H4 (cell line): ENCODE data around the gene C16orf74. TPM values are rescaled to one million over a fixed set of nuclear protein-coding genes. Genes with fewer than 3 reads are reported as not detected.

Experiments
- DNase-seq: peaks from one replicate; pipeline ENCODE4 v3.0.0-alpha.2; 2015; ENCODE audit warnings: low spot score
- total RNA-seq: library from RNA; depleted of rRNA; stranded (reverse); fragments of >200 nt; shearing (Covaris generic); gene quantifications from 2 replicates; pipeline ENCODE4 v1.2.3, GENCODE V29; 2014

C16orf74 gene
- total RNA-seq, 1 experiment from 2014 or later = 5.8 TPM

DNA sequence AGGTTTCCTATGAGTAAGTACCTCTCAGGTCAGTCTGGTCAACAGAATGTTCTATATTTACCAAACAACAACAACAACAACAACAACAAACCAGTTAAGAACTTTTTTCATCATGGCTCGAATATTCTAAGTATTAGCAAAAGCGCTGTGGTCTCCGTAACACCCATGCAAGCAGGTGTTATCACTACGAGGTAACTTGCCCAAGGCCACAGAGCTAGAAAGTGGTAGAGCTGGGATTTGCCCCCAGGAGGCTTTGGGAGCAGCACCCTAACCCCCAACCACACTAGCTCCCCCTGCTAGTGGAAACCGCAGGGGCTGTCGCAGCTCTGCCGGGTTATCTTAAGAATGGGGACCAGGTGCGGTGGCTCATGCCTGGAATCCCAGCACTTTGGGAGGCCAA lies 23.9 kb upstream of the C16orf74 start:
- DNase-seq = no peak

DNA sequence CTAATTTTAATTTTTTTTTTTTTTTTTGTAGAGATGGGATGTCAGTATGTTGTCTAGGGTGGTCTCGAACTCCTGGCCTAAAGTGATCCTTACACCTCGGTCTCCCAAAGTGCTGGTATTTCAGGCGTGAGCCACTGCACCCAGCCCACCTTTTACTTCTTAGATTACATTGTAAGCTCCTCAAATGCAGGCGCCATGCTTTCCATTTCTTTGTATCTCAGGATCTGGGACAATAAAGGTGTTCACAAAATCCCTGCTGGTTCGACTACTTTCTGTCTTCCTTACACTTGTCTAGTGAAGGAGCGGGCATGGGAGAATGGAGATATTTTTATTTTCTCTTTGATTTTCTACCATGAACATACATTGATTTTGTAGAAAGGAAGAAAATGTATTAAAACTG lies 23.2 kb upstream of the C16orf74 start:
- no peak for DNase-seq

DNA sequence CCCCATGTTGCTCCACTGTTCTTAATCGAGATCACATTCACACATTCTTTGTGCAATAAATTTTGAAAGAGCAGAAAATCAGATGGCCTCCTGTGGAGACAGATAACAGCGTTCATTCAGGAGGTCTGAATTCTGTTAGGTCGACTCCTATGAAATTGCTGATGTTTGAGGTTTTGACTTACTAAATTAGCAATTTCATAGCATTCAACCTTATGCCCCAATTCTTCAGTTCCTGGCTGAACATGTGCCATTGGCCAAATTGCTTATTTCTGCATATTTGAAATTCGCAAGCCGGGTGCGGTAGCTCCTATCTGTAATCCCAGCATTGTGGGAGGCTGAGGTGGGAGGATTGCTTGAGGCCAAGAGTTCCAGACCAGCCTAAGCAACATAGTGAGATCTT lies 22.1 kb upstream of the C16orf74 start:
- no peak for DNase-seq

DNA sequence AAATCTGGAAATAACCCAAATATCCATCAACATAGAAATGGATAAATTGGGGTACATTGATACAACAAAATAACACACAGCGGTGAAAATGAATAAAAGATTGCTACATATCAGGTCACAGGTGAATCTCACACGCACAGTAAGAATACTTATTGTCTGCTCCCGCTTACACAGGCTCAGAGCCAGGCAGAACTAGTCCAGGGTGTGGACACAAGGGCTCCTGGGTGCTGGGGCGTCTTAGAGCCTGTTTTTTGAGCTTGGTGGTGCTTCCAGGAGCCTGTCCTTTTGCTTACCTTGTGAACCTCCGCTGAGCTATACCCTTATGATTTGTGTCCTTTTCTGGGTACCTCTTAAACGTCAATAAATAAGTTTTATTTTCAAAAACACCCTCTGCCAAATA lies 19.8 kb upstream of the C16orf74 start:
- no peak for DNase-seq

DNA sequence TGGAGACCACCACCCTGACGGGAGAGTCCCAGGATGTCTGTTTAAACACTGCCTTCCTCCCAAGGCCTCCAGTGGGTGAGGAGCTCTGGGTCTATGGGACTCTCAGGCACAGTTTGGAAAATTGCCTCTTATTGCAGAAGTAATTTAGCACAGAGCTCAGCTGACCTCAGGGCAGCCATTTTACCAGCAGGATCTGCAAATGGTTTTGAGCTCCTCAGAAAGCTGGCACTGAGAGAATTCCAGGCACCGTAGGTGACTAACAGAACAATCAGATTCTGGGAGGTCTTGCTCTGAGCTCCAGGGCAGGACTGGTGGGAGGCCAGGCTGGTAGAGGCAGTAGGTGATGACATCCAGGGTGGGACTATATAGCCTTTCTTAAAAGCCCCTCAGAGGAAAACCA lies 17.3 kb upstream of the C16orf74 start:
- no peak for DNase-seq

DNA sequence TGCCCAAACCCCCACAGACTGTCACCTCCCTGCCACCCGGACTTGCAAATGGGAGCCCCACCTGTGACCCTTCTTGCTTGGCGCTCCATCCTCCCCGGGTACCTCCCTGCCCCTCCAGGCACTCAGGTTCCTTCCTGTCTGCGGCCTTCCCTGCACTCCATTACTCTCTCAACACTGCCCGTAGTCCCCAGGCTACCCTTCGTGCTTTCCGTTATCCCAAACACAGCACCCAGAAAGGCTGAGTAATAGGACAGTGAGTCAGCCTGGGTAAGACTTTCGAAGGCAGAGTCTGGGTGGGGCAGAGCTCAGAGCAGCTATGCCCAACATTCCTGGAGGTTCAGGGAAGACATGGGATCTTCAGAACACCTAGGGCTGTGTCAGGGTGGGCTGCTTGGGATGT lies 16.6 kb upstream of the C16orf74 start:
- DNase-seq = peak; percentile 91

DNA sequence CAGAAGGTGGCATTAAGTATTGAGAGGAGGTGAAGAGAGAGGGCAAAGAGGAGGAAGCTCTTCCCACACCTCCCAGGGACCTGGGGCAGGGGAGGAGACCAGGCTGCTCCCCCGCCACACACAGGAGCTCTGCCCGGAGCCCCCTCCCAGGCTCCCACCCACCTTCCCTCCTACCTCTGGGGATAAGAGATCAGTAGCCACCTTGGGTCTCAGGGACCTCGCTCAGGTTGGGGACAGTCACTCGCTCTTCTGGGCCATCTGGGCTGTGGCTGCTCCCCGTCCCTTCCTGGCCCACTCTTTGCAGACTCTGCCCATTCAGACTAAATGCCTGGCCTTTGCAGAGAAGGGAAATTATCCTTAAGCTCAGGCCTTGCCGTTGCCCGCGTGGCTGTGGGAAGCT lies 14.9 kb upstream of the C16orf74 start:
- DNase-seq = no peak

DNA sequence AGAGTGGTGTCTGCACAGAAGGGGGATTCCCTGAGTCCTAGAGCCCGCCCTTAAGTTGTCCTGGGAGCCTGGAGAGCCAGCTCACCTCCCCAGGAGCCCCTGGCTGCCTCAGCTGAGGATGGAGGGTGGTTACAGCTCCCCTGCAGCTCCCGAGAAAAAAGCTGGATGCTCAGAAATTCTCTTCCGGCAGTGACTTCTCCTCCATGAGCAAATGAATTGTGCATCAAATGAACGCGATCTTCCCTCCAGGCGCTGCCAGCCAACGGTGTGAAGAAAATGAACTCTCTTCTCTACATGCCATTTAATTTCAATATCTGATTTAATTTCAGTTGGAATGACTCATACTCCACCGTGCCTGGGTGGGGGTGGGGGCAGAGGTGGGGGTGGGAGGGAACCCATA lies 14.3 kb upstream of the C16orf74 start:
- no peak for DNase-seq

DNA sequence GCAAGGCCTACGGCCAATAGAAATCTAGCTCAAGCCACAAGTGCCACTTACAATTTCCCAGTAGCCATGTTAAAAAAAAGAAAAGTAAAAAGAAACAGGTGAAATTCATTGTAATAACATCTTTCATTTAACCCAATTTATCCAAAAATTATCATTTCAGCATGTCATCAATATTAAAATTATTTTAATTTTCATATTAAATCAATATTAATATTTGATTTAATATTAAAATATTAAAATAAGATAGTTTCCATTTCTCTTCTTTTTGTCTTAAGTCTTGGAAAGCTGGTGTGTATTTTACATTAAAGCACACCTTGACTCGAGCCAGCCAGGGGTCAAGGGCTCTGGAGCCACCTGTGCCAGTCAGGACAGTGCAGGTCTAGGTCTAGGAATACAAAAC lies 12.7 kb upstream of the C16orf74 start:
- DNase-seq = no peak

DNA sequence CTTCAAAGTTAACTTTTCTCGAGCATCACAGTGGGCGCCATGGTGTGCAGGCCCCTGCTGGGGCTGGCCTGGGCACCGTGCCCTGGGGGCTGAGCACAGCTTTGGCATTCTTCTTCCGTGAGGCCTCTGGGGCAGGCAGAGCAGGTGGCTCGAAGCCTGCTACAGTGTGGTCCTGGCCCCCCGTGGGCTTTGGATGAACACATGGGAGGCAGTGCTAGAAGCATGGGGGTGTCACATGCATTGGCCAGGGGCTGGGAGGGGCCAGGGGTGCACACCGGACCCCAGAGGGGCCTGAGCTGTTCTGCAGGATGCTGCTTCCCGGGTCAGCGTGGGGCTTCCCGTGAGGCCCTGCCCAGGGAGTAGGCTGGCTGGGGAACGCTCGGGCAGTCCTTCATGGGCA lies 12.1 kb upstream of the C16orf74 start:
- no peak for DNase-seq

DNA sequence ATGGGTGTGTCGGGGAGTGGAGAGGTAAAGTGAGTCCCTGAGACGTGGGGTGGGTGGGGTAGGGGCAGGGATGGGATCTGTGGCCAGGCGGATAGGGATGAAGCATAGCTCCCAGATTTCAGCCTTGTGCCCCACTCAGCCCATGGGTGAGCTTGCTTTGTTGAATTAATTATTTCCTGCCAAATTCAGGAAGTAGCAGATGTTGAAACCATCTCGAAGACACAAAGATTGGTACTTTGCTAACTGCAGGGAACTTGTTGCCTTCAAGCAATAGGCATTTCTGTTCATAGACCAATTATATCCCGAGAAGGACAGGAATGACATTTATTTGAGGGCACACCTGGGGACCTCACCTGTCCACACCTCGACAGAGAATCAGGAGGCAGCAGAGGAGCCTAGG lies 11.0 kb upstream of the C16orf74 start:
- DNase-seq = no peak

DNA sequence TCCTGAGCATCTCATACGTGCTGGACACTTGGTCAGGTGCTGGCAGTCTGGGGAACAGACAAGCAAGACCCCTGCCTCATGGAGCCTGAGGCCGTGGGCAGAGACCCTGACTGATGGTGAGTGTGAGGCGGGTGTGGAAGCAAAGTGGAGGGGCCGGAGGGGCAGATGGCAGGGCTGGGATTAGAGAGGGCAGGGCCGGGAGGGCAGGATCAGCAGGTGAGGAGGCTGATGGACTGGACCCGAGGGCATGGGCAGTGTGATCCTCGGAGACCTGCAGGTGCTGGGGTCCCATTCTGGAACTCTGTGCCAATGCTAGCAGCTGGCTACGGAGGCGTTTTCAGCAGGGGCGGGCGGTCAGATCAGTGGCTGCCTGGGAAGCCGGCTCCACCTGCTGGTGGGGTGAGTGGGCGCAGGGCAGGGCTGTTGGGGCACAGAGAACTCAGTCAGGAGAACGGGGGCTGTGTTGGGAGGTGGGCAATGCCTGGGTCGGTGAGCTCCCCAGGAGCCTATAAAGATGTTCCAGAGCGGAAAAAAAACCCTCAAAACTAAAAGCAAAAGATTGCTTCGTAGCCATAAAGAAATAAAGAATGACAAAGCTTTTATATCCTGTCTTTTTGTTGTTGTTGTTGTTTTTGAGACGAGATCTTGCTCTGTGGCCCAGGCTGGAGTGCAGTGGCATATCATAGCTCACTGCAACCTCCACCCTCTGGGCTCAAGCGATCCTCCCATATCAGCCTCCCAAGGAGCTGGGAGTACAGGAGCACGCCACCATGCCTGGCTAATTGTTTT lies 8.9 kb upstream of the C16orf74 start:
- DNase-seq = no peak

DNA sequence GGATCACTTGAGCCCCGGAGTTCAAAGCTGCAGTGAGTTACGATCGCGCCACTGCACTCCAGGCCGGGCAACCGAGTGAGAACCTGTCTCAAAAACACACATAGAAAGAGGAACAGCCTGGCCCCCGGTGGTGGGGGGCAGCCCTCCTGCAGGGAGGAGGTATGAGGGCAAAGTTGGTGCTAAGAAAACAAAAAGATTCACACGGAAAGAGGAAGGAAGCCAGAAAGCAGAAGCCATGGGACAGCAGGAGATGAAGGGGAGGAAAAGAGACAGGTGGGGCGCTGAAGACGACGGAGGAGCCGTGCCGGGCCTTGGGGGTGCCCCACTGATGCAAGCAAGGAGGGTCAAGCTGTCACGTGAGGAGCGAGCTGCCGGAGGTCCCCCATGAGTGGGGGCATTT lies 8.2 kb upstream of the C16orf74 start:
- no peak for DNase-seq

DNA sequence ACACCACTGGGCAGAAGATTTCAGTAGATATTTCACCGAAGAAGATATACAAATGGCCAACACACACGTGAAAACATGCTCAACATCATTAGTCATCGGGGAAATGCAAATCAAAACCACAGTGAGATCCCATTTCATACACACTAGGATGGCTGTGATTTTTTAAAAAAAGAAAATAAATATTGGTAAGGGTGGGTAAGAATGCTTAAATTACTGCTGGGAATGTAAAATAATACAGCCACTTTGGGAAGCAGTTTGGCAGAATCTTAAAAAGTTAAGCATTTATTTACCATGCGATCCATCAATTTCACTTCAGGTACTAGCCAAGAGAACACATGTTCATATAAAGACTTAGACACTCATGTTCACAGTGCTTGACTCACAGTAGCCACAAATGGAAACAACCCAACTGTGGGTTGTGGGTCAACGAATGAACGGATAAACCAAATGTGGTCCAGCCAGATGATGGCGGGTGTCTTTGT lies 6.5 kb upstream of the C16orf74 start:
- DNase-seq = peak; percentile 90

DNA sequence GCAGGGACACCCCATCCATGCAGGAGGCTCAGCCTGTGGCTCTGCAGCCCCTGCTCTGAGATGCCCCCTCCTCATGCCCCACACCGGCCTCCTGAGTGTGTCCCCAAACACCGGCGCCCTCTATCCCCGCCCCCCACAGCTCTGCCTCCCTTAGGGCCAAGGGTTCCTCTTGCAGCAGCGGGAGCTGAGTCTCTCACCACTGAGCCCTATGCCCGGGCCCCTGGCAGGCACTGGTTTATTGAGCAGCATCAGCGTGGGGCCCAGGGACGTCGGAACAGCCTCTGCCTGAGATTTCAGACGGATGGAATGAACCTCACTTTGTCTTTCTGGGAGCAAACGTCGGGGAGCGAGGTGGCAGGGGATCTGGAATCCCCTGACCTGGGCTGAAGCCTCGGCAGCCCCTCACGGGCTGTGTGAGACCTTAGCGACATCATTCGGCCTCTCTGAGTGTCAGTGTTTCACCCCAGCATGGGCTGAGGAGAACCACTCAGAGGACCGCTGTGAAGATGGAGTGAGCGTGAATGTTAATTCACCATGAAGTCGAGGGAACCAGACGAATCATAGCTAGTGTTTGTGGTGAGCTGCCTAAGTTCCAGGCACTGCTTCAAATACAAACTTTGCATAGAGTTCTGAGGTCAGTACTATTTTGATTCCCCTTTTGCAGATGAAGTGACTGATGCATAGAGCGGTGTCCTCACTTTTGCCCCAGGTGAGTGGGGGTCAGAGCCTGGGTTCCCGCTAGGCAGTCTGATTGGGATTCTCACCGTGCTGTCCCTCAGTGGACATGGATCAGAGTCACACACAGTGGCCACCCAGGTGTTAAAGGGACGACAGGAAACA lies 5.3 kb upstream of the C16orf74 start:
- no peak for DNase-seq

DNA sequence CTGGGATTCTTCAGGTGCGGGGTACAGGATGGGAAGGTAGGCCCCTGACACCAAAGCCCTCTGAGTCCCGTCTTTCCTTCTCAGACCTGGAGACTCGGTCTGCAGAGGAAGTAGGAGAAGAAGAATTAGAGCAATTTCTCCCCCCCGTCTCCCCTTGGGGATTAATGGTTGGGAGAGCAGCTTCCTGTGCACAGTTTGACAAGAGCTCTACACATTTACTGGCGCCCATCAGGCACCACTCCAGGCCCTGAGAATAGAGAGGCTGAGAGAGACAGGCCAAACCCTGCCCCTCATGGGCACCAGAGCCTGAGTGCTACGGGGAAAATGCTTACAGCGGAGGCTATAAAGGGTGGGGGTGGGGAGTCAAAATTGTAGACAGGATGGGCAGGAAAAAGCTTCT lies 3.5 kb upstream of the C16orf74 start:
- DNase-seq = no peak

DNA sequence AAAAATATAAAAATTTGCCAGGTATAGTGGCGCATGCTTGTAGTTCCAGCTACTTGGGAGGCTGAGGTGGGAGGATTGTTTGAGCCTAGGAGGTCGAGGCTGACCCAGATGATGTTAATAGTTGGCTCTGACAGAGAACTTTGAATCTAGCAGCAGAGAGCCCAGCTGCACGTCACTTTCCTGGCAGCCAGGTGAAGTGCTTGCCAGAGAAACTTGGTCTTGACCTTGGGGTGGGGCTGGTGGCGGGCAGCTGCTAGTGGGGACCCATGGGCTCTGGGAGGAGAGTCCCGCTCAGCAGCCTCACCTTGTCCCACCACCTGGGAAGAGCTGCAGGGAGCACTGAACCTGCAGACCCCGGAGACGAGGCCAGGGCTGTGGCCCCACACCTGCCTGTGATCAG lies 3.1 kb upstream of the C16orf74 start:
- DNase-seq = no peak

DNA sequence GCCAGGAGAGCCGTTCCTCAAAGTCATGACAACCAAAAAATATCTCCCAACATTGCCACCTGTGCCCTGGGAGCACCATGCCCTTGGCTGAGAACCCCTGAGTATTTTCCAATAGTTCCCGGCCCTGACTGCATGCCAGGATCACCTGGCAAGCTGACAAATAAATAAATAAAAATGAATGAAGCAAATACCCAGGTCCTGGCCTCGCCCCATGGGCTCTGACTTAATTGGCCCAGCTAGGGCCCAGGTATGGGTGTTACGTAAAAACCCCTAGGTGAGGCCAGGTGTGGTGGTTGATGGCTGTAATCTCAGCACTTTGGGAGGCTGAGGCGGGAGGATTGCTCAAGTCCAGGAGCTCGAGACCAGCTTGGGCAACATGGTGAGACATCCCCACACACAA lies 2.7 kb upstream of the C16orf74 start:
- no peak for DNase-seq

DNA sequence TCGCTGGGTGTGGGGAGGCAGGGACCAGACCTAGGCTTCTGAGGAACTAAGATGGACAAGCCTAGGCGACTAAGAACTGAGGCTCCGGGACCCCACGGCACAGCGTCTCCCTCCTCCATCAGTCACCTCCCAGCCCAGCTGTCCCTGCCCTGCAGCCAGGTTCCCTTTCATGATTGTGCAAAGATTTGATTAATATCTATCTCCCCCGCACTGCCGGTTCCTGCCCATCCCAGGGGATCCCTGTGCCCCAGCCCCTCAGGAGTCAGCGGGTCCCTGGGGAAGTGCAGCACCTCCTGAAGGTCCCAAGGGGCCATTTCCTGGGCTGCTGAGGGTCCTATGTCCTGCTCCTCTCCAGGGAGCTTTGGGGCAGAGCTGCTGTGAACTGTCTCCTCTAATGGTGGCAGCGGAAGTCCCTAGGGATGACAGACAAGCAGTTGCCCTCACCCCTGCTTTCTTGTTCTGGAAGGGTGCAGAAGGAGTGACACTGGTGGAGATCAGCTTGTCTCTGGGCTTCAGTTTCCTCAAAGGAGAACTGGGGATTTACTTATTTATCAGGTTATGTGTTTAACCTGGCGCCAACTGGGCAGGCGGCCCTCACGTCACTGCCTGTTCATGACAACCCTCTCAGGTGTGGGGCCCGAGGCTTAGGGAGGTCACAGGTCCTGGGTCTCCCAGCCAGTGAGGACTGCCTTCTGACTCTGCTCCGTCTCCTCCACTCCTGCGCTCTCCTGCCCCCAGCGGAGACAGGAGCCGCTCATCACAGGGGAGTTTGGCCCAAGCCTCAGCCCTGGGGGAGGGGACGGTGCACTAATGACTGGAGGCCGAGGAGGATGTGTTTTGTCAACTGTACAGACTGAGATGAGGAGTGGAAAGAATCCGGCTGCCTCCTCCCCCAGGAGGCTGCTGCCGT lies 1.9 kb upstream of the C16orf74 start:
- DNase-seq = no peak

DNA sequence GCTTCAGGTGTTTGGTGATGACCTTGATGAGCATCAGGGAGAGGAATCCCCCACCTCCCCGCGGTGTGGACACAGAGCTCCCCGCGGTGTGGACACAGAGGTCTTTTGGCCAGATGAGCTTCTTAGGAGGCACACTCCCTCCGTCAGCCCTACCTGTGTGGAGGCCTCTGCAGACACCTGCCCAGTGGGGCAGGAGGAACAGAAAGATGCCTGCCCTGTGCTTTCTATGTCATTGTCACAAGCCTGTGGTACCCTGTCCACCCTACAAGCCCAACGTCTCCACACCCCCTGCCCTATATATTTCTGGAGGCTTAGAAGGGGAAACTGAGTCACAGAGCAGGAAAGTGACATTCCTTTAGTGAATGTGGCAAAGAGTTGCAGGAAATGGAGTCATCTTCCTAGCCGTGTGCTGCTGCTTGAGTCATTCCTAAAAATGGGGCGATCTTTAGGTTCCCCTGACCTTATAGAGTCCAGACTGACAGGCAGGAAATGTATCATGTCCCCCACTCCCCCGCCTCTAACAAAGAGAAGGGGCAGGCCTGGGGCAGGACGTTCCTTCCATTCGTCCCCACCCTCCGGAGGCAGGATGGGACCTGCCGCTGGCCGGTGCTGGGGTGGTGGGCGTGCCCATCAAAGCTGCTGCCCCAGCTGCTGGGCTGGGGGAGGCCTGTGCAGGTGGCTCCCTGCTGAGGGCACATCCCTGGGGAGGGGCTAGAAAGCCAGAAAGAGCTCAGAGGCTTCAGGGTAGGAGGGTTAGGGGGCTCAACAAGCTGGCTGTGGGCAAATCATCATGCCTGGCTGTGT lies 1.0 kb upstream of the C16orf74 start:
- DNase-seq = no peak

DNA sequence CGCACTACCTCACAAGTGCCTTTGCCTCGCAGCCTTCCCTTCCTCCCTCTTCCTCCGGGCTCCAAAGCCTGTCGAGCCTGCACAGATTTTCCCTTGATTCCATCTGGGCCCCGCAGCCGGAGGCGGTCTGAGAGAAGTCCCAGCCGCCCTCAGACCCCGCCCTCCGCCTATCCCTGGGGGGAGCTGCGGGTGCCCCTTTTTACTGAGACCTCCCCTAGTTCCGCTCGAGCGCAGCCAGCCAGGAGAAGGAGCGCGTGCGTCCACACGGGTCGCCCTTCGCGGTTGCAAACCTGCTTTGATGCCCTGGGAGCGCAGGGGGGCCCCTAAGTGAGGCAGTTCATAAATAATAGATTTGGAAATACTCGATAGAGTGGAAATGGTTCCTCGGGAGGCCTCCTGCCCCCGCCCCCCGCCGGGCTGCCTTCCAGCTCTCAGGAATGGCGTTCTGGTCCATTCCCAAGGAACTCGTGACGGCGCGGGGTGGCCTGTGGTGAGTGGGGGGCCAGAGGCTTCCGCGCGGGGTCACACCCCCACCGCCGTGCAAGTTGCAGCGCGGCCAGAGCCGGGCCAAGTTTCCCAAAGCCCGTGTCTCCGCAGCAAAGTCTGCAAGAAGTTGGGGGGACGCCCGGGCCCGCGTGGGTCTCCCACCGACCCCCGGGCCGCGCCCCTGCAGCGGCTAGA lies 610 bp downstream of the C16orf74 start:
- no peak for DNase-seq
